HL-60 (cell line): ENCODE measurements around the gene ADAM29.

Experiments used
- CTCF ChIP-seq: IDR thresholded peaks from one replicate; pipeline ENCODE4 v1.5.1; 2011; ENCODE audit warnings: low read length, control low read depth, inconsistent platforms; ENCODE audit not compliant: insufficient read depth
- GABPA ChIP-seq: IDR thresholded peaks from 2 replicates; pipeline ENCODE4 v1.6.1; 2012; ENCODE audit warnings: low read depth
- POLR2AphosphoS5 ChIP-seq: IDR thresholded peaks from 2 replicates; pipeline ENCODE4 v1.6.1; 2012; ENCODE audit warnings: low read depth
- REST ChIP-seq: IDR thresholded peaks from 2 replicates; pipeline ENCODE4 v1.6.1; 2012; ENCODE audit warnings: low read depth; ENCODE audit not compliant: insufficient replicate concordance

- TF ChIP-seq REST (no peak), CTCF (no peak), POLR2AphosphoS5 (no peak), GABPA (no peak)
These were observed 43.3 kb upstream of the ADAM29 start for GRCh38 chr4:174874898-174875297.
